AG08395 (cell line): ENCODE measurements around the gene TXNDC2.
"Not testable (repeated sequence)": the region's sequence is repeated elsewhere in the genome, so short reads cannot be mapped to it uniquely, and the experiment has no call there.

Experiments
- DNase-seq: peaks from one replicate; pipeline ENCODE4 v3.0.0; 2012; ENCODE audit warnings: mixed read lengths, low spot score

The TXNDC2 gene

DNA sequence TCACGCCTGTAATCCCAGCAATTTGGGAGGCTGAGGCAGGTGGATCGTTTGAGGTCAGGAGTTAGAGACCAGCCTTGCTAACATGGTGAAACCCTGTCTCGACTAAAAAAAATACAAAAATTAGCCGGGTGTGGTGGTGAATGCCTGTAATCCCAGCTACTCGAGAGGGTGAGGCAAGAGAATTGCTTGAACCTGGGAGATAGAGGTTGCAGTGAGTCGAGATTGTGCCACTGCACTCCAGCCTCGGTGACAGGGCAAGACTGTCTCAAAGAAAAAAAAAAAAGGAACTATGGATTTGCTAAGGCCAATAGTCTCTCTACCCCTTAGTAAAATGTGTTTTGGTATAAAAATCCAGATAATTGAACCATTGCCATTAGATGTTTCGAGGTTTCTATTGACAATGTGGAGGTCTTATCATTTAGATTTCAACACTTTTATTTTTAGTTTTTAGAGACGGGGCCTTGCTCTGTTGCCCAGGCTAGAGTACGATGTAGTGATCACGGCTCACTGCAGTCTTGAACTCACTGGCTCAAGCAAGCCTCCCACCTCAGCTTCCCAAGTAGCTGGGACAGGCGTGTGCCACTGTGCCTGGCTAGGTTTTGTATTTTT lies 1.1 kb upstream of the TXNDC2 start:
- no peak for DNase-seq

DNA sequence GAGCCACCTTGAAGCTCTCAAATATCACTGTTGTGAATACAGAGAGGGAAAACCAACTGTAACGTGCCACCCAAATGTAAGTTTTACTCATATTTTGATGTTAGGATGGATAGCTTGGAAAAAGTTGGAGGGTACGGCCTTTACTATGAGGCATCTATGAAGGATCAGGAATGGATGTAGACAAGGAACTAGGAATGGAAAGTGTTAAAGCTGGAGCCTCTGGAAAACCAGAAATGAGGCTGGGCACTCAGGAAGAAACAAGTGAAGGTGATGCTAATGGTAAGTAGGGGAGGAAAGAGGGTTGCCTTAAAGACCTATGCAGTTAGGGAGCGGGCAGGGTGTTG lies 204 bp downstream of the TXNDC2 start:
- no peak for DNase-seq

DNA sequence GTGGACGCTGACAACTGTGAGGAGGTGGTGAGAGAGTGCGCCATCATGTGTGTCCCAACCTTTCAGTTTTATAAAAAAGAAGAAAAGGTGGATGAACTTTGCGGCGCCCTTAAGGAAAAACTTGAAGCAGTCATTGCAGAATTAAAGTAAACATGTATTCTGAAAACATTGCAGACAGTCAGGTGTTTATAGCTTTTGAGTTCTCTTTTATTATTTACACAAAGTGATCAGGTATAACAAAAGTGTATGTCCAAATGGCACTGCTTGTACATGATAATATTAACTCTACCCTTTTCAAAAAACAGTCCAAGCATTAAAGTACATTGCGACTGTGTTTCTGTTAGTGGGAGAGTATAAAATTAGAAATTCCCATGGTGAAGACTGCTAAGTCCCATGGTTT lies 2.2 kb downstream of the TXNDC2 start:
- DNase-seq: no peak

DNA sequence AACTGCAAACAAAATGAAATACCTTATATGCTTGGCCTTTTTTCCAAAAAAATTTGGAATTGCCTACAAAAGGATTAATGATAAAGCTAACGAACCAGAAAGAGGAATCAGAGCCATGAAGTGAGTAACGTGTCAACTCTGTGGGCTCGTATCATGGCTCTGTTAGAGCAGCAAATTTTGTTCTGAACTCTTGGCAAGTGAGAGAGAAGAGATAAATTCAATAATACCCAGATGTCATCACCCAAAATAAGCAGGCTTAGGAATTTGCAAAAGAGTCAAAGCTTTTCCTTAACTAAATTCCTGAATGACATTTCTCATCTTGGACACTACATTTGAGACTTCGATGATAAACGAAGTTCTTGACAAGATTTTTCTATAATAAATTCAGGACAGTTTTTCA lies 4.4 kb downstream of the TXNDC2 start:
- DNase-seq: peak; percentile 20

DNA sequence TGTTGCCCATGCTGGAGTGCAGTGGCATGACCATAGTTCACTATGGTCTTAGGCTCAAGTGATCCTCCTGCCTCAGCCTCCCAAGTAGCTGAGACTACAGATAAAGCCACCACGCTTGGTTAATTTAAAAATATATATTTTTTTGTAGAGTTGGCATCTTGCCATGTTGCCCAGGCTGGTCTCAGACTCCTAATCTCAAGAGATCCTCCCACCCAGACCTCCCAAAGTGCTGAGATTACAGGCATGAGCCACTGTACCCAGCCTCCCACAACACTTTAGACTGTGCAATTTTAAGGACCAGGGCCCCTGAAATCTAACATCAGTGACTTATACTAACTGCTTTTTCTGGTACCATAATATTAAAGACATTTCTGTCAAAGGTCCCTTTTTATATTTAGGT lies 5.2 kb downstream of the TXNDC2 start:
- DNase-seq: no peak

DNA sequence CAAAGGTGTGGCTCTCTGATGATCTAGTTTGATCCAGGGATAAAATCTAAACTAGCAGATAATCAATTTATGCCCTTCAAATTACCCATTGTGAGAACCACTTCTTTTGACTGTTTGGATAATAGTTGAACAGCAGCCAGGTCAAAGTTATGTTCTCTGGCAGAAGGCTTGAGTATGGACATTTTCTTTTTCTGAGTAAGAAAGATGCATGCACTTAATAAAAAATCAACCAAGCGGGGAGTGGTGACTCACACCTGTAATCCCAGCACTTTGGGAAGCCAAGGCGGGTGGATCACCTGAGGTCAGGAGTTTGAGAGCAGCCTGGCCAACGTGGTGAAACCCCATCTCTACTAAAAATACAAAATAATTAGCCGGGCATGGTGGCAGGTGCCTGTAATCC lies 5.7 kb downstream of the TXNDC2 start:
- DNase-seq: not testable (repeated sequence)

DNA sequence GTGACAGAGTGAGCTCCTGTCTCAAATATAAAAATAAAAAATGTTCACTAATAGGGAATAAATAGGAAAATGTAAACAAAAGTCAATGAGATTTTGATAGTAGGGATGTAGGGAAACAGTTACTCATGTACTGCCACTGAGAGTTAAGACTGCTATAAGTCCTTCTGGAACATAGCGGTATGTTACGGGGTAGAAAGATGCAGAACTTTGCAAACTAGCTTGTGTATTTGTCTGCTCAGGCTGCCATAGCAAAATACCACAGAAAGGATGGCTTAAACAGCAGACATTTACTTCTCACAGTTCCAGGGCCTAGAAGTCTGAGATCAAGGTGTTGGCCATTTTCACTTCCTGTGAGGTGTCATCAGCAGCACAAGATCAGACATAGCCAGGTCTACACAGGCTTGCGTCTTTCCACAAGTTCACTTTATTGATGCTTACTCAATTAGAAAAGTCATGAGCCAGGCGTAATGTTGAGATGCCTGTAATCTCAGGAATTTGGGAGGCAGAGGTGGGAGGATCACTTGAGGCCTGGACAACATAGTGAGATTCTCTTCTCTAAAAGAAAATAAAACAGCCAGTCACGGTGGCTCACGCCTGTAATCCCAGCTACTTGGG lies 8.8 kb downstream of the TXNDC2 start:
- no peak for DNase-seq

DNA sequence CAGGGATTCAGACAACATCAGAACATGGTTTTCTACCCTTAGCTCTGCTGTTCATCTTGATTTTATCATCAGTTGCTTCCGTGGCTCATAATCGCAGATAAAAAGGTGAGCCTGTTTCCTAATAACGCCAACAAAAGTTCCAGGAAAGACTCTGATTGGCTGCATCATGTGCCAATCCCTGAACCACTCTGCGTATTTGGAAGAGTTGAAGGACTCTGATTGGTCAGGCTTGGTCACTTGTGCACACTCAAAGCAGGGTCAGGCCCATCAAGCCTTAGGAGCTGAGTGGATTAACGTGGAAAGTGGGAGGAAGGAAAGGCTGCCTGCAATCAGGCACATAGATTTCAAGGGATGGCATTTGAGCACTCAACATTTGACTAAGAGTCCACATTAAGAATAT lies 11.4 kb downstream of the TXNDC2 start:
- DNase-seq: no peak

DNA sequence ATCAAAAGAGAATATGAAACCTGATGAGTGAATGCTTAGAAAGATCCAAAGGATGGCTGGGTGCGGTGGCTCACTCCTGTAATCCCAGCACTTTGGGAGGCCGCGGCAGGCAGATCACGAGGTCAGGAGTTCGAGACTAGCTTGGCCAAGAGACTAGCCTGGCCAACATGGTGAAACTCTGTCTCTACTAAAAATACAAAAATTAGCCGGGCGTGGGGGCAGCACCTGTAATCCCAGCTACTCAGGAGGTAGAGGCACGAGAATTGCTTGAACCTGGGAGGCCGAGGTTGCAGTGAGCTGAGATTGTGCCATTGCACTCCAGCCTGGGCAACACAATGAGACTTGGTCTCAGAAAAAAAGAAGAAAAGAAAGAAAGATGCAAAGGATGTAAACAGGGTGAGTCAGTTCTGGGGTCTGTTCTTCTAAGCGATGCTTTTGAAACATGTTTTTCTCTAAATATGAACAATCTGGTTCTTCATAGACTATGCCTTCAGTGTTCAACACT lies 12.1 kb downstream of the TXNDC2 start:
- DNase-seq: not testable (repeated sequence)

DNA sequence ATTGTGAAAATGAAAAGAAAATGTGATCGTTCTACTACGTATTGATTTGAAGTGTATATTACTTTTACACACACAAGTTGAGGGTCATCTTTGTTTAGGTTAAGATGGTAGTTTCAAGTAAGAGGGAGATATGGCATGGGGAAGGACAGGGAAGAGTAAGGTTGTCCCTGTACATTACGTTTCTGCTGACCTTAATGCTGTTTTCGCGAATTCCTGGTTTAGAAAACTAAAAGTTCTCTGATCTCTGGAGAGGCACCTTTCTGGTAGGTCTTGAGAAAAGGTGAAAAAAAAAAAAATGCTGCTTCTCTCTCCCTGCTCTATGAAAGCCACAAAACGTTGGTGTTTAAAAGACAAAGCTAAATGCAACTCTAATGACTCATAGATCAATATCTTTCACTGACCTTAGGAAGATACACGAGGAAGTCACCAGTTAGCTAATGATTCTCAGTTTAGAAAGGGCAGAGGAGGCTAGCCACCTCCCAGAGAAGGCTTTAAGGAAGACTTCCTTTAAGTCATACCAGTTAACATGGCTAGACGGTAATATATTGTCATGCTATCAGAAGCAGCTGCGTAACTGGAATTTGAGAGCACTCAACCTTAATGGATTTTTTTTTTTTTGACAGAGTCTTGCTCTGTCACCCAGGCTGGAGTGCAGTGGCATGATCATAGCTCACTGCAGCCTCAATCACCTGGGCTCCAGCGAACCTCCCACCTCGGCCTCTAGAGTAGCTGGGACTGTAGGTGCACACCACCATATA lies 13.2 kb downstream of the TXNDC2 start:
- DNase-seq: no peak

DNA sequence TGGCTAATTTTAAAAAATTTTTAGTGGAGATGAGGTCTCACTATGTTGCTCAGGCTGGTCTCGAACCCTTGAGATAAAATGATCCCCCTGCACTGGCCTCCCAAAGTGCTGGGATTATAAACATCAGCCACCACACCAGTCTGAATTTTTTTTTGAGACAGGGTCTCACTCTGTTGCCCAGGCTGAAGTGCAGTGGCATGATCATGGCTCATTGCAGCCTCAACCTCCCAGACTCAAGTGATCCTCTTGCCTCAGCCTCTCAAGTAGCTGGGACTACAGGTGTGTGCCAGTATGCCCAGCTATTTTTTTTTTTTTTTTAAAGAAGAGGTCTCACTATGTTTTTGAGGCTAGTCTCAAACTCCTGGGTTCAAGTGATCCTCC lies 13.8 kb downstream of the TXNDC2 start:
- not testable (repeated sequence) for DNase-seq

DNA sequence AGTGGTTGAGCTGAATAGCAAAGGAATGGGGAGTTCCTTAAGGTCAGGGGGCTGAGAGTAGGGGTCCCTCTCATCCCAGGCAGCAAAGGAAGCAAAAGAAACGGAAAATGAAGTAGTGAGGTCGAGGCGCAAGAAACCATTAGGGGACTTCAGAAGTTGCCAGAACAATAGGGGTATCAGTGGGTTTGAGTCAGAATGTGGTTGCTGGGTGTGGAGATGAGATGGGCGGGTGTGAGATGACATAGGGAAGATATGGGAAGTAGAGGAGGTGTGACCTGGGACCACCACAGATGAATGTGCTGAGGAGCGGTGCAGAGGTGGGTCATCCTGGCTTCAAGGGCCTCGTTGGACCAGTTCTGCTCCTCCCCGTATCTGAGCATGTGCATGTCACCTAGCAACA lies 14.9 kb downstream of the TXNDC2 start:
- DNase-seq: no peak

DNA sequence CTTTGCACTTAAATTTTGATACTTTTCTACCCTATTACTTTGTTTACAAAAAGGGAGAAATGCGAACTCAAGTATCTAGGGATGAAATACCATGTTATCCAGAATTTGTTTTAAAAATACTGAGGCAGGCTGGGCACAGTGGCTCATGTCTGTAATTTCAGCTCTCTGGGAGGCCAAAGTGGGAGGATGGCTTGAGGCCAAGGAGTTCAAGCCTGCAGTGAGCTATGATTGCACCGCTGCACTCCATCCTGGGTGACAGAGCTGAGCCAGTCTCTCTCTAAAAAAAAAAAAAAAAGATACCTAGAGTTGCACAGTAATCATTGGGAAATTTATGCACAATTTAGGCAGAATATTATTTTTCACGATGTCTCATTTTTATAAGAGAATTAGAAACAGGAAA lies 15.6 kb downstream of the TXNDC2 start:
- no peak for DNase-seq

DNA sequence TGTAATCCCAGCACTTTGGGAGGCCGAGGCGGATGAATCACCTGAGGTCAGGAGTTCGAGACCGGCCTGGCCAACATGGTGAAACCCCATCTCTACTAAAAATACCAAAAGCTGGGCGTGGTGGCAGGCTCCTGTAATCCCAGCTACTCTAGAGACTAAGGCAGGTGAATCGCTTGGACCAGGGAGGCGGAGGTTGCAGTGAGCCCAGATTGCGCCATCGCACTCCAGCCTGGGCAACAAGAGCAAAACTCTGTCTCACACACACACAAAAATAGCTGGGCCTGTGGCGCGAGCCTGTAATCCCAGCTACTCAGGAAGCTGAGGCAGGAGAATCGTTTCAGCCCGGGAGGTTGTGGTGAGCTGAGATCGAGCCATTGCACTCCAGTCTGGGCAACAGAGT lies 16.5 kb downstream of the TXNDC2 start:
- not testable (repeated sequence) for DNase-seq

DNA sequence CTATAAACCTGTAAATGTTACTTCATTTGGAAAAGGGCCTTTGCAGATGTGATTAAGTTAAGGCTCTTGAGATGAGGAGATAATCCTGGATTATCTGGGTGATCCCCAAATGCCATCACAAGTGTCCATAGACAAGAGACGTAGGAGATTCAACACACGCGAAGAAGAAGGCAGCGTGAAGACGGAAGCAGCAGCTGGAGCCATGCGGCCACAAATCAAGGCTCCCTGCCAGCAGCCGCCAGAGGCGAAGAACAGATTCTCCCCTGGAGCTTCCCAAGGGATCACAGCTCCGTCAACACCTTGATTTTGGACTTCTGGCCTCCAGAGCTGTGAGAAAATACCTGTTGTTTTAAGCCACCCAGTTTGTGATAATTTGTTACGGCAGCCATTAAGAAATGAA lies 17.1 kb downstream of the TXNDC2 start:
- no peak for DNase-seq

DNA sequence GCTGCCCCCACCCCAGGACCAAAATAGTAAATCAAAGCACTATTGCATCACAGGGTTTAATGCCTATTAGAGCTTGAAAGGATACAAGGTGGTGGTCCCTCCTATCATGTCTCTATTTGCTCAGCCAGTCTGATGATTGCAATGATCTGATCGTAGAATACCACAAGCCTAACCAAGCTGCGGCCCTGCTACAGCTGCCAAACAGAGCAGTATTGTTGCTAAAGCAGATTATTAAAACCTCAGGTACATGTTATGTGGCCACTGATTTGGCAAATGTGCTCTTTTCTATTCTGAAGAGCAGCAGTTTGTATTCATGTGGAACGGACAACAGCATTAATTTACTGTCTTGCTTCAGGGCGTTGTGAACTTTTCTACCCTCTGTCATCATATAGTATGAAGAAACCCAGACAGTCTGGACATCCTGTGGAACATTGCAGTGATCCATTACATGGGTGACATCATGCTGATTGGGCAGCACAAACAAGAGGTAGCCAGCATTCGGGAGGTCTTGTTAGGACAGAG lies 19.7 kb downstream of the TXNDC2 start:
- peak; percentile 37 for DNase-seq

DNA sequence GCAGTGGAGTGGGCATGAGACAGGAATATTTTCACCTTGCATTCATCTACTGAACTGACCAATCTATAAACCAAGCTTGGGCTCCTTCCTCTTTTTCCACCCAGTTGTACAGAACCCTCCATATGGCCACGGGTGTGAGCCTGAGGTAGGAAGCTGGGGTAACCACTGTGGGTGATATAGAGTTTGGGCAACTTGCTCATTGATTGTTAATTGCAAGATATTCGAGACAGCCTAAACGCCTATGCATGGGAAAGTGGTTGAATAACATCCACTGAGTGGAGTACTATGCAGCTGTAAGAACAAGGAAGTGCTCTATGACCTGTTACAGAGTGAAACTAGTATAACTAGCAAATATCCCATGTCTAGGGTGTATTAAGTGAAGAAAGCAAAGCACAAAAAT lies 20.7 kb downstream of the TXNDC2 start:
- DNase-seq: no peak

DNA sequence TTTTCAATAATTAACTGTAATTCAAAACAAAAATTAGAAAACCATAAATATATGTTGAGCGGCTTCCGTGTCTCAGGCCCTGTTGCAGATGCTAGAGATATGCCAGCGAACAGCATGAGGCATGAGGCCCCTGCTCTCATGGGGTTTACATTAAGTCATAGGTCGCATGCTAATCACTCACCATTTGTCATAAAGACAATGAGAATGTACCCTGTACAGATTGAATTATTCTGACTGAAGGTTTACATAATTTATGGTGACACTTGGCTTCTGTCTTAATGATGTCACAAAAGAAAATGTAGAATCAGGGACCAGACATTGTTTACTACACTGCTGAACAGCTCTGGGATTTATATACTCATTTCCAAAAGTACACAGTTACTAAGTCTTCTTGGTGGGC lies 22.1 kb downstream of the TXNDC2 start:
- no peak for DNase-seq

DNA sequence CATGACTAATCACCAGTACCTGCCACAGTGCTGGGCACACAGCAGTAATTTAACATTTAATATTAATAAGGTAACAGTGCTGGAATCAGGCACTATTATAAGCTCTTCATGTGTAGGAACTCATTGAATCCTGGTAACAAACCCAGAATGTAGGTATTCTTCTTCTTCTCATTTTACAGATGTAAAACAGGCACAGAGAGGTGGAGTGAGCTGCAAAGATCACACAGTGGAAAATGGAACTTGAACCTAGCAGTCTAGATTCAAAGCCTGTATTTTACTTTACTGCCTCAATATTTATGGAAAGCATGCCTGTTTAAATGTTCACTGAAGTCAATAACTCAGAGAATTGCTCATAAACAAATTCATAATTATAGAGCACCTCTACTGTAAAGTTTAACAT lies 24.3 kb downstream of the TXNDC2 start:
- DNase-seq: no peak

DNA sequence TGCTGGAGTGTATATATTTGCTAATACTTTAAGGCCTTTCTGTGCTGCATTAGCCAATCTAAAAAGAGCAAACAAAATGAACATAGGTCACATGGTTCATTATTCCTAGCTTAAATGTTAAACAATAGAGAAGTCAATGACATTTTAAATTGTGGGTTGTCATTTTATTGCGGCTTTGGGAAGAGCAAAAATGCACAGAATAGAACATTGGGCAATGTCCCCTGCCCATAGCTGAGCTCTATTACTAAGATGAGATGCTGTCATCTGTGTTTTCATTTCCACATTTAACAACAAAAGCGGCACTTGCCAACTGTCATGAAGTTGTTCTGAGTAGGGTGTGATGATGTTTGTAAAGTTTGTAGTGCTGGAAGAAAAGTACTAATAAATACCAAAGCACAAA lies 24.9 kb downstream of the TXNDC2 start:
- no peak for DNase-seq

DNA sequence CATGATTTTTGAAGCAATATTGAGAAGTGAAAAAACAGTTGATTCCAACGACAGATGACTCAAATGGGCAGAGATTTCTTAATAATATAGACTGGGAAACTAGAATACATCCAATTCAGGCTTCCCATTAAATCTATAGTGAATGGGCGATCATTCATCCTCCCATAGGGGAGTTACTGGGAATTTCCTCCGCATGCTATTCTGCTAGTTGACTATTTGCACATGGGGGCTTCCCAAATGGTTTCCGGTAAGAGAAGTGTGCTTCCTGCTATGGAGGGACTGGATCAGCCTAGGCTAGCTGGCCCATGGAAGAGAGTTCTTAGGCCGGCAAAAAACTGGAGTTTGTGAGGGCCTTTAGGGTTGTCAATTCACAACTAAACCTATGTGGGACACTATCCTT lies 25.5 kb downstream of the TXNDC2 start:
- no peak for DNase-seq

DNA sequence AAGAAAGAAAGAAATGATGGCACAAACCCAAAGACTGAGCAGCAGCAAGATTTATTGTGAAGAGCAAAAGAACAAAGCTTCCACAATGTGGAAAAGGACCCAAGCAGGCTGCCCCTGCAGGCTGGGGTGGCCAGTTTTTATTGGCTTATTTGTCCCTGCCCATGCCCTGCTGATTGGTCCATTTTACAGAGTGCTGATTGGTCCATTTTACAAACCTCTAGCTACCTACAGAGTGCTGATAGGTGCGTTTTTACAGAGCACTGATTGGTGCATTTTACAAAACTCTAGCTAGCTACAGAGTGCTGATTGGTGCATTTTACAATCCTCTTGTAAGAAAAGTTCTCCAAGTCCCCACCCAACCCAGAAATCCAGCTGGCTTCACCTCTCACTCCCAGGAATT lies 26.5 kb downstream of the TXNDC2 start:
- not testable (repeated sequence) for DNase-seq

DNA sequence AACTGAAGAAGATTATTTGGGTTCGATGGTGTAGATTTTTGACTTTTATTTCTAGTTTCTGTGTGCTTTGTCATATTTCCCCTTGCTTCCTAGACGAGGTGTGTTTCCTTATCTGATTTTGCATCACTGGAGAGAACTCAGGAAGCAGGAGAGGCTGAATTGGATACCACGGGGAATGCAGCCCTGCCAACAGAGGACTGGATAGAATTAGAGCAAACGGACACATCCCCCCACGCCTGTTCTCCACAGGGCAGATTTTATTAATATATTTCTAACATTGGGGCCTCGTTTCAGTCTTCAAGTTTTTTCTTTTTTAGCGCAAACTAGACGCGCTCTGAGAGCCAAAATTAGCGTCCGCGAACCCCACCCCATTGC lies 27.4 kb downstream of the TXNDC2 start:
- DNase-seq: no peak
